Measurements from ENCODE around the gene ANKRD33B. TPM values are rescaled to one million over a fixed set of nuclear protein-coding genes. Genes with fewer than 3 reads are reported as not detected.

The ANKRD33B gene
- total RNA-seq, 1 donor from 2014 or later, result 0.84 TPM

- Mint-ChIP-seq H3K27ac (ENCODE audit: unreplicated experiment) (no peak overlapping the region), H3K36me3 (ENCODE audit: low read depth) (peaks cover 21% of the 10 kb centered on the region), H3K4me1 (no peaks in the 10 kb centered on the region), H3K4me3 (no peak overlapping the region), H3K9me3 (peaks cover 7% of the 10 kb centered on the region), H3K27me3 (ENCODE audit: low read depth) (peaks cover 3% of the 10 kb centered on the region)
- TF ChIP-seq CTCF (conservative IDR thresholded peaks at IDR 0.05), result no peak
- no peak for DNase-seq (ENCODE audit: low read depth, low spot score)
Measured at GRCh38 chr5:10674582-10674981, 110.7 kb downstream of the ANKRD33B start.

- Mint-ChIP-seq H3K27me3 (ENCODE audit: low read depth) (peaks cover 3% of the 10 kb centered on the region), H3K9me3 (peaks cover 7% of the 10 kb centered on the region), H3K4me1 (no peaks in the 10 kb centered on the region), H3K36me3 (ENCODE audit: low read depth) (peaks cover 21% of the 10 kb centered on the region), H3K4me3 (no peak overlapping the region), H3K27ac (ENCODE audit: unreplicated experiment) (no peak overlapping the region)
- TF ChIP-seq CTCF (conservative IDR thresholded peaks at IDR 0.05), result no peak
- no peak for DNase-seq (ENCODE audit: low read depth, low spot score)
Measured at GRCh38 chr5:10675177-10675700, 111.4 kb downstream of the ANKRD33B start.

- no peak overlapping the region for H3K27ac Mint-ChIP-seq (ENCODE audit: unreplicated experiment)
- no peak overlapping the region for H3K4me3 Mint-ChIP-seq
- peaks cover 21% of the 10 kb centered on the region for H3K36me3 Mint-ChIP-seq (ENCODE audit: low read depth)
- H3K9me3 Mint-ChIP-seq, result peaks cover 7% of the 10 kb centered on the region
- no peaks in the 10 kb centered on the region for H3K4me1 Mint-ChIP-seq
- no peak for TF ChIP-seq CTCF (conservative IDR thresholded peaks at IDR 0.05)
- no peak for DNase-seq (ENCODE audit: low read depth, low spot score)
- H3K27me3 Mint-ChIP-seq (ENCODE audit: low read depth), result peaks cover 3% of the 10 kb centered on the region
Measured at GRCh38 chr5:10676224-10676623, 112.4 kb downstream of the ANKRD33B start.

GRCh38 chr5:10676946-10677345 is 113.1 kb downstream of the ANKRD33B start:
- no peaks in the 10 kb centered on the region for H3K4me1 Mint-ChIP-seq
- no peak overlapping the region for H3K4me3 Mint-ChIP-seq
- peaks cover 21% of the 10 kb centered on the region for H3K36me3 Mint-ChIP-seq (ENCODE audit: low read depth)
- peaks cover 3% of the 10 kb centered on the region for H3K27me3 Mint-ChIP-seq (ENCODE audit: low read depth)
- no peak for DNase-seq (ENCODE audit: low read depth, low spot score)
- no peak overlapping the region for H3K27ac Mint-ChIP-seq (ENCODE audit: unreplicated experiment)
- H3K9me3 Mint-ChIP-seq, result peaks cover 7% of the 10 kb centered on the region
- no peak for TF ChIP-seq CTCF (conservative IDR thresholded peaks at IDR 0.05)

- Mint-ChIP-seq H3K27ac (ENCODE audit: unreplicated experiment) (no peak overlapping the region), H3K27me3 (ENCODE audit: low read depth) (peaks cover 3% of the 10 kb centered on the region), H3K4me3 (no peak overlapping the region), H3K36me3 (ENCODE audit: low read depth) (peaks cover 21% of the 10 kb centered on the region), H3K9me3 (peaks cover 7% of the 10 kb centered on the region), H3K4me1 (no peaks in the 10 kb centered on the region)
- no peak for DNase-seq (ENCODE audit: low read depth, low spot score)
- TF ChIP-seq CTCF (conservative IDR thresholded peaks at IDR 0.05), result no peak
Measured at GRCh38 chr5:10677533-10677932, 113.7 kb downstream of the ANKRD33B start.

Measured in neural crest cell (in vitro differentiated cells).